T-helper 2 cell treated with Interferon-gamma antibody and Interleukin-4, amounts not matched to agents 100 ng/mL and 5 ng/mL, for 36 hours (primary cell): ENCODE measurements around the gene MAFF. TPM values are rescaled to one million over a fixed set of nuclear protein-coding genes. Genes with fewer than 3 reads are reported as not detected.

Experiments
- total RNA-seq: library from RNA; stranded (reverse); gene quantifications from 2 replicates; pipeline ENCODE4 v1.2.3, GENCODE V29; 2022

The MAFF gene
- total RNA-seq, 1 donor from 2014 or later = 4.7 TPM

Other genes with a start within 250 kb of the MAFF start
- not detected in 2 replicates for gene C22orf23, start 248.4 kb upstream of the MAFF start, total RNA-seq
- 66.9 and 70.5 TPM in 2 replicates for gene POLR2F, start 248.3 kb upstream of the MAFF start, total RNA-seq
- not detected in 2 replicates for gene SOX10, start 217.4 kb upstream of the MAFF start, total RNA-seq
- 10.0 and 11.3 TPM in 2 replicates for gene PICK1, start 144.6 kb upstream of the MAFF start, total RNA-seq
- gene SLC16A8, start 117.8 kb upstream of the MAFF start, total RNA-seq = not detected in 2 replicates
- gene BAIAP2L2, start 91.3 kb upstream of the MAFF start, total RNA-seq = 0.70 and 0.77 TPM in 2 replicates
- 47.4 and 47.7 TPM in 2 replicates for gene PLA2G6, start 20.2 kb upstream of the MAFF start, total RNA-seq
- 35.1 and 42.3 TPM in 2 replicates for gene TMEM184B, start 71.0 kb downstream of the MAFF start, total RNA-seq
- 94.6 and 94.7 TPM in 2 replicates for gene CSNK1E, start 115.4 kb downstream of the MAFF start, total RNA-seq